Adrenal gland (tissue), 12 donors: ENCODE data around the gene RUFY1. TPM values are rescaled to one million over a fixed set of nuclear protein-coding genes. Genes with fewer than 3 reads are reported as not detected.
"Not testable (repeated sequence)": the region's sequence is repeated elsewhere in the genome, so short reads cannot be mapped to it uniquely, and the experiment has no call there.

Experiments used
- DNase-seq, 7 donors: peaks; one replicate each; pipeline ENCODE4 v3.0.0-alpha.2; 2019 to 2020
- H3K27ac ChIP-seq, 5 donors: fragments of 200-600 bp; sonication (generic) in 4 of 5; 1 replicate in 3 of 5; 2 replicates in 2 of 5; pipeline versions ENCODE4 v1.5.1 to v1.8.0; 2016 to 2020; ENCODE audit warnings: mild to moderate bottlenecking in 1 of 5
- H3K27me3 ChIP-seq: fragments of 200-600 bp; 2 replicates; pipeline ENCODE4 v1.8.0; 2021
- H3K36me3 ChIP-seq, 2 donors: fragments of 200-600 bp; replicated peaks in 1 of 2; 1 replicate in 1 of 2; 2 replicates in 1 of 2; pipeline versions ENCODE4 v1.5.1 to v1.8.0; 2018 to 2022
- H3K4me1 ChIP-seq, 2 donors: fragments of 200-600 bp; replicated peaks in 1 of 2; 1 replicate in 1 of 2; 2 replicates in 1 of 2; pipeline versions ENCODE4 v1.5.1 to v1.8.0; 2018 to 2021
- H3K4me3 ChIP-seq, 4 donors: fragments of 200-600 bp; sonication (generic) in 3 of 4; one replicate each; pipeline ENCODE4 v1.5.1; 2016 to 2018
- H3K9me3 ChIP-seq, 3 donors: fragments of 200-600 bp; sonication (generic) in 1 of 3; replicated peaks in 1 of 3; 1 replicate in 2 of 3; 2 replicates in 1 of 3; pipeline versions ENCODE4 v1.5.1 to v1.8.0; 2016 to 2021
- POLR2A ChIP-seq, 2 donors: fragments of 450-650 bp; IDR thresholded peaks; one replicate each; pipeline ENCODE4 v1.6.1; 2017; ENCODE audit warnings: antibody characterized with exemption in 2 of 2, mild to moderate bottlenecking in 2 of 2, moderate library complexity in 1 of 2
- WGBS, 4 donors: extraction: QIAGEN DNeasy Blood & Tissue Kit in 2 of 4; methylation state at CpG; one replicate each; pipeline versions ENCODE4 v1.1.5 to v1.1.7; 2013 to 2017; 5-methylcytosine and 5-hydroxymethylcytosine counted together
- intact Hi-C, 2 donors: fragments of 100-400 bp; cut with DNase I; formaldehyde crosslinking; loops; one replicate each; pipeline versions ENCODE4 v1.14.1 to v1.15.0; 2022 to 2023
- polyA plus RNA-seq, 3 donors: library from polyadenylated mRNA; stranded (reverse); fragments of 200-250 nt in 2 of 3; fragments of 350-450 nt in 1 of 3; fragmentation: Illumina TruSeq in 1 of 3; extraction: RNeasy Lipid Tissue Mini Kit (QIAGEN cat#74804) in 1 of 3; gene quantifications; one replicate each; pipeline ENCODE4 v1.2.3, GENCODE V29; 2013 to 2014
- total RNA-seq, 9 donors: library from RNA; depleted of rRNA in 4 of 9; stranded (reverse); fragments of >200 nt in 4 of 9; fragments of 120-200 nt in 1 of 9; fragmentation: NEBNext Ultra II Directional in 1 of 9; extraction: Animal tissue kit (Norgen Biotek cat#: 25700) in 1 of 9; gene quantifications; one replicate each; pipeline versions ENCODE4 v1.1.0 to v1.2.4, GENCODE V29; 2013 to 2023
- TF ChIP-seq, protein P1 (sequence below), 6 experiments: fragments of 450-650 bp in 4 of 6; fragments of 200-600 bp in 2 of 6; sonication (generic) in 1 of 6; IDR thresholded peaks; 1 replicate in 5 of 6; 2 replicates in 1 of 6; pipeline versions ENCODE4 v1.5.1 to v1.8.0; 2016 to 2021; ENCODE audit warnings: antibody characterized with exemption in 6 of 6, mild to moderate bottlenecking in 2 of 6, moderate library complexity in 1 of 6
- donor health status: healthy with polysubstance abuse.
- donor health status: Bipolar disorder and iron deficiency.
- donor health status: DM: yes; HTN: yes; CAD: no.
- donor health status: DM: no; HTN: no; CAD: no.
- donor health status: DM: no; HTN: no; CAD: no.
- donor health status: DM: yes; HTN: yes; CAD: no.

RUFY1 gene
- total and polyA plus RNA-seq, 12 donors, result 43.7 to 83.9 (median 56.7) TPM

DNA sequence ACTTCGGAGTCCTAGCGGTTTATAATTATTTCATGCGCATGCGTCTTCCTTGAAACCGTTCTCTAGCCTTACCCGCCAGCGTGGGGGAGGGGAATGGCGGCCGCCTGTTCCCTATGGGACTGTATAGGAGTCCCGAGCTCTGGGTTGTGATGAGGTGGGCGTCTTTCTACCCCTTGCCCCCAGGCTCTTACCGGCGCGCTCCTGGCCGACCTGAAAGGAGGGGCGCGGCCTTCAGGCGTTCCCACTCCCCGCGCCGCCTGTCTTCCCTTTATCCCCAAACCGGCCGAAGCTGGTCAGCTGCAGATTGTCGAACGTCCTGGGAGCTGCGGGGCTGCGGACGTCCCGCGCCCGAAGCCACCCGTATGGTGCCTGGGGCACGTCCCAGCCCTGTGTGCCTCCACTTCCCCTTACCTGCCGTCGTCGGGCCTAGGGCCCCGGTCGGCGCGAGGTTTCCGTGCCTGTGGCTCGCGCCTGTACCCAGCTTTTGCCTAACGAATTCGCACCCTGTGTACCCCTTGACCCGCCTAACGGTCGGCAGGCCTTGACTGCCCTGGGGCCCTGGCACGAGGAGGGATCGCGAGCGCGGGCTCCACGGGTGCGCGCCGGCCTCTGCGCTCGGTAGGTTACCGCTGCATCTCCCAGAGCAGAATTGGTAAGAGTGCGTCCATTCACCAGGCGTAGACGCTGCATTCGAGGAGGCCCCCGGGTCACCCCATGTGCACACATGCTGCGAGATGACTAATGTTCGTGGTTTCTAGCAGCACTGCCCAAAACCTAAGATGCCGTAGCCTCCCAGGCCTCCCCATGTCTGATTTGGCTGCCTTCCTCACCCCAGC lies 73.8 kb downstream of the RUFY1 start:
- H3K4me3 ChIP-seq, result peak overlapping the region; percentile 19 to 98 (median 58)

DNA sequence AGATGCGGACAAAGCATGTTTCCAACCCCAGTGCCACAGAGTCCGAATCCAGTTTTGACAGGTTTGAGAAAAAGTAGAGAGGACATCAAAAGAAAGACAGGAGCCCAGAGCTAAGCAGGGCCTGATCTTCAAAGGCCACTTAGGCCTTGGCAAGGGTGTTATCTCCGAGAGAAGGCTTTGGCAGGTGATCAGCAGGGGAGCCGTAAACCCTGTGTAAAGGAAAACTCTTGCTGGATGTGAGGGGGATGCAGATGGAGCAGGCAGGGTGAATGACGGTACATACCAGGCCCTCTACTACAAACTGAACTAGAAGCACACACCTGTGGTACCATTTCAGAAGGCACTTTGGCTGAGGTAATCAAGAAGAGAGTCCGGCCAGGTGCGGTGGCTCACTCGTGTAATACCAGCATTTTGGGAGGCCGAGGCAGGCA lies 74.5 kb downstream of the RUFY1 start:
- Histone ChIP-seq H3K27ac (peak overlapping the region; percentile 82 to 100 (median 100)), H3K27me3 (no peaks in the 10 kb centered on the region), H3K4me1 (peaks cover 18 to 38% of the 10 kb centered on the region in 2 donors), H3K36me3 (peaks cover 0 to 26% of the 10 kb centered on the region in 2 donors), H3K4me3 (peak overlapping the region in 2 of 4 donors; percentile 59 to 98), H3K9me3 (no peaks in the 10 kb centered on the region)
- no peak for TF ChIP-seq POLR2A (IDR thresholded peaks at IDR 0.05)
- WGBS, 4 donors, result 61 to 69% (median 69%) methylated on average over 9 of the region's 9 CpGs
- intact Hi-C loops, result no loop called here
- peak in 2 of 7 donors; percentile 31 to 45 for DNase-seq

More for the DNA sequence above, 73.8 kb downstream of the RUFY1 start:
- Histone ChIP-seq H3K36me3 (peaks cover 0 to 34% of the 10 kb centered on the region in 2 donors), H3K27ac (peak overlapping the region; percentile 82 to 100 (median 100)), H3K4me1 (peaks cover 24 to 44% of the 10 kb centered on the region in 2 donors), H3K27me3 (no peaks in the 10 kb centered on the region), H3K9me3 (no peaks in the 10 kb centered on the region)
- intact Hi-C loops, result no loop called here
- DNase-seq, result peak; percentile 50 to 77 (median 58)
- WGBS, 4 donors, result 1 to 10% (median 3%) methylated on average over 26 to 68 of the region's 68 CpGs
- TF ChIP-seq POLR2A (IDR thresholded peaks at IDR 0.05), result no peak
- TF ChIP-seq, protein P1, sequence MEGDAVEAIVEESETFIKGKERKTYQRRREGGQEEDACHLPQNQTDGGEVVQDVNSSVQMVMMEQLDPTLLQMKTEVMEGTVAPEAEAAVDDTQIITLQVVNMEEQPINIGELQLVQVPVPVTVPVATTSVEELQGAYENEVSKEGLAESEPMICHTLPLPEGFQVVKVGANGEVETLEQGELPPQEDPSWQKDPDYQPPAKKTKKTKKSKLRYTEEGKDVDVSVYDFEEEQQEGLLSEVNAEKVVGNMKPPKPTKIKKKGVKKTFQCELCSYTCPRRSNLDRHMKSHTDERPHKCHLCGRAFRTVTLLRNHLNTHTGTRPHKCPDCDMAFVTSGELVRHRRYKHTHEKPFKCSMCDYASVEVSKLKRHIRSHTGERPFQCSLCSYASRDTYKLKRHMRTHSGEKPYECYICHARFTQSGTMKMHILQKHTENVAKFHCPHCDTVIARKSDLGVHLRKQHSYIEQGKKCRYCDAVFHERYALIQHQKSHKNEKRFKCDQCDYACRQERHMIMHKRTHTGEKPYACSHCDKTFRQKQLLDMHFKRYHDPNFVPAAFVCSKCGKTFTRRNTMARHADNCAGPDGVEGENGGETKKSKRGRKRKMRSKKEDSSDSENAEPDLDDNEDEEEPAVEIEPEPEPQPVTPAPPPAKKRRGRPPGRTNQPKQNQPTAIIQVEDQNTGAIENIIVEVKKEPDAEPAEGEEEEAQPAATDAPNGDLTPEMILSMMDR (IDR thresholded peaks at IDR 0.05), result peak in 1 of 6 experiments; percentile 39

DNA sequence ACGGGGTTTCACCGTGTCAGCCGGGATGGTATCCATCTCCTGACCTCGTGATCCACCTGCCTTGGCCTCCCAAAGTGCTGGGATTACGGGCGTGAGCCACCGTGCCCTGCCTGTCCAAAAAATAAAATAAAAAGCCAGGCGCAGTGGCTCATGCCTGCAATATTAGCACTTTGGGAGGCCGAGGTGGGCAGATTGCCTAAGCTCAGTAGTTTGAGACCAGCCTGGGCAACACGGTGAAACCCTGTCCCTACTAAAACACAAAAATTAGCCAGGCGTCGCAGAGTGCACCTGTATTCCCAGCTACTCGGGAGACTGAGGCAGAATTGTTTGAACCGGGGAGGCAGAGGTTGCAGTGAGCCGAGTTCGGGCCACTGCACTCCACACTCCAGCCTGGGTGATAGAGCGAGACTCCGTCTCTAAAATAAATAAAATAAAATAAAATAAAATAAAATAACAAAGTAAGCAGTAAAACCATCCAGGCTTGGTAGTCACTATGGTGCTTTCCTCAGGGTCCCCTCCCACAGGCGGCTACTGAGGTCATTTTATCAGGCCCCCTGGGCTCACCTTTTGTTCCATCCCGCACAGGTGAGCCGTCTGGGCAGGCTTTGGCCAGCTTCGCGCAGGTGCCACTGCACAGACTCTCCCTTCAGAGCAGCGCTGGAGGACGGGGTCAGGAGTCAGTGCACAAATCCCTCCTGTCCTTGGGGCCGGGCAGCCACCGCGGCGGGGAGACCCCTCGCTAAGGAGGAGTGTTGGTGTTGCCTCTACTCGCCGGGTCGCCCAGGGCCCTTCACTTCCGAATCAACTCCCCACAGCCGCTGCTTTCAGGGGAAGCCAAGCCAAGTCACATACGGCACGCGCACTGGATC lies 83.4 kb downstream of the RUFY1 start:
- H3K27ac ChIP-seq, H3K27me3 ChIP-seq, H3K9me3 ChIP-seq, H3K36me3 ChIP-seq, DNase-seq, H3K4me1 ChIP-seq, intact Hi-C loops: not testable (repeated sequence)
- peak overlapping the region in 1 of 4 donors; percentile 46 for H3K4me3 ChIP-seq
- WGBS, 4 donors, result 58 to 71% (median 68%) methylated on average over 19 to 20 of the region's 38 CpGs

DNA sequence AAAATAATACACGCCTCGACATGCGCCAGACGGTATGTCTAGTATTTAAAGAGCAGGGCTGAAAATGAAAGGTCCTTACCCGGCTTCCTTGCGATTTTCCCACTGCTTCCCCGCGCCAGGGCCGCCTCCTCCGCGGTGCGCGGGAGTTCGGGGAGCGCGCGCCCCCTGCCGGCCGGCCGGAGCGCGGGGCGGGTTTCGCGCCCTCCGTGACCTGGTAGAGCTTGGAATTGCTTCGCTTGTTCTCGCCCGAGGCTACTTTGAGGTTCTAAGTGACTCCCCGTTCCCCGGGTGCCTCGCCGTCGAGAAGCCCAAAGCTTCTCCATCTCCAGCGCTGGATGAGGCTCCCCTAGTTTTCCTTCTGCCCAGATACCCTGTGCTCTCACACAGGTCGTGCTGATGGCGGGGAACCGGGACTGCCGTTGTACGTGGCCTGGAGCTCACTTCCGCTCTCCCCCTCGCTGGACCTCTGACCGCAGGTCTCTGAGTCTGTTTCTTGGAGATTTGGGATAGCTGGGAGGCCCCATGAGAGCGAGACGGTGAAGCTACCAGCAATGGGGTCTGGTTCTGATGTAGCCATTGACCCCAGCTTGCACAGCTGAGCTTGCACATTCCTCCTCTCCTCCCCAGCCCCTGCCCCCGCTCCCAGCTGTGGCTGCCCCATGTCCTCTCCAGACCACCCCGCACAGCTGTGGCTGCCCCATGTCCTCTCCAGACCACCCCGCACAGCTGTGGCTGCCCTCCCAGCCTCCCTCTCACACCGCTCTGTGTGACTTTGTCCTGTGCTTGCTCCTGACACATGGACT lies 84.2 kb downstream of the RUFY1 start:
- intact Hi-C loops, H3K4me1 ChIP-seq, H3K4me3 ChIP-seq, H3K36me3 ChIP-seq, H3K27me3 ChIP-seq, H3K9me3 ChIP-seq, H3K27ac ChIP-seq: not testable (repeated sequence)
- peak in 1 of 7 donors; percentile 38 for DNase-seq
- WGBS, 4 donors, result 23% methylated on average over 9 of the region's 49 CpGs; no CpG with 5 or more reads in 3 of the 4 donors

DNA sequence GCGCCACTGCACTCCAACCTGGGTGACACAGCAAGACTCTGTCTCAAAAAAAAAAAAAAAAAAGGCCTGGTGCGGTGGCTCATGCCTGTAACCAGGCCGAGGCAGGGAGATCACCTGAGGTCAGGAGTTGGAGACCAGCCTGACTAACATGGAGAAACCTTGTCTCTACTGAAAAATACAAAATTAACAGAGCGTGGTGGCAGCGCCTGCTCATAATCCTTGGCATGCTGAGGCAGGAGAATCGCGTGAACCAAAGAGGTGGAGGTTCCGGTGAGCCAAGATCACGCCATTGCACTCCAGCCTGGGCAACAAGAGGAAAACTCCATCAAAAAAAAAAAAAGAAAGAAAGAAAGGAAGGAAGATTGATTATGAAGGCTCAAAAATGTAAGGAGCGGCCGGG lies 88.9 kb downstream of the RUFY1 start:
- H3K9me3 ChIP-seq, H3K27ac ChIP-seq, H3K36me3 ChIP-seq, intact Hi-C loops, H3K27me3 ChIP-seq, H3K4me3 ChIP-seq, H3K4me1 ChIP-seq, DNase-seq: not testable (repeated sequence)
- 89 to 95% (median 95%) methylated on average over 11 of the region's 11 CpGs for WGBS, 4 donors

DNA sequence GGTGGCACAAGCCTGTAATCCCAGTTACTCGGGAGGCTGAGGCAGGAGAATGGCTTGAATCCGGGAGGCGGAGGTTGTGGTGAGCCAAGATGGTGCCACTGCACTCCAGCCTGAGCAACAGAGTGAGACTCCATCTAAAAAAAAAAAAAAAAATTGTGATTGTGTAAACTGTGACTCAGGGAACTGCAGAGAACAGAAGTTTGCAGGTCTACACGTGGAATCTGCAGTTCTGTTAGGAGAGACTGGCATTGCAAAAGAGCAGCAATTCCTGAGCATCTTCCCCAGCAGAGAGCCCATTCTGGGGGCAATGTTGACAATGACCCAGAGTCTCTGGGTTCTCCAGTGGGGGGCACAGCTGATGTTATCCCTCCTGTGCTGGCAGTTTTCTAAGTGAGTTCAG lies 91.4 kb downstream of the RUFY1 start:
- 0% methylated on average over 1 of the region's 4 CpGs; no CpG with 5 or more reads in 3 of the 4 donors for WGBS, 4 donors
- H3K4me1 ChIP-seq, H3K4me3 ChIP-seq, H3K9me3 ChIP-seq, DNase-seq, H3K36me3 ChIP-seq, H3K27ac ChIP-seq, intact Hi-C loops, H3K27me3 ChIP-seq: not testable (repeated sequence)

DNA sequence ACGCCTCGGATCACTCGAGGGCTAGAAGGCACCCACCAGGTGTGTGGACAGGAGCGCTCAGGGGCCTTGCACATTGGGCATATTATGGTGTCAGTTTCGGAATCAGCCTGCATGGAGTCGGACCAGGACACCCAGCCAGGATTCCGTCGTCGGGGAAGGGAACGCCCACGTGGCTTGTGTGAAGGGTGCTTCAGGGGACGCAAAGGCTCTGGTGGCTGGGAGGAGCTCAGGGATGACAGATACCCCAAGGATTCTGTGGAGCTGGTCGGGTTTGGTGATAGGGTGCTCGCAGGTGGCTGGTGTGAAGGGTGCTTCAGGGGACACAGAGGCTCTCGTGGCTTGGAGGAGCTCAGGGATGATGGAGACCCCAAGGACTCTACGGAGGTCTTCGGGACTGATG lies 92.3 kb downstream of the RUFY1 start:
- intact Hi-C loops, H3K4me1 ChIP-seq, DNase-seq, H3K27ac ChIP-seq, H3K36me3 ChIP-seq, H3K9me3 ChIP-seq, H3K4me3 ChIP-seq, H3K27me3 ChIP-seq: not testable (repeated sequence)
- 71 to 96% (median 83%) methylated on average over 3 to 13 of the region's 17 CpGs for WGBS, 4 donors

DNA sequence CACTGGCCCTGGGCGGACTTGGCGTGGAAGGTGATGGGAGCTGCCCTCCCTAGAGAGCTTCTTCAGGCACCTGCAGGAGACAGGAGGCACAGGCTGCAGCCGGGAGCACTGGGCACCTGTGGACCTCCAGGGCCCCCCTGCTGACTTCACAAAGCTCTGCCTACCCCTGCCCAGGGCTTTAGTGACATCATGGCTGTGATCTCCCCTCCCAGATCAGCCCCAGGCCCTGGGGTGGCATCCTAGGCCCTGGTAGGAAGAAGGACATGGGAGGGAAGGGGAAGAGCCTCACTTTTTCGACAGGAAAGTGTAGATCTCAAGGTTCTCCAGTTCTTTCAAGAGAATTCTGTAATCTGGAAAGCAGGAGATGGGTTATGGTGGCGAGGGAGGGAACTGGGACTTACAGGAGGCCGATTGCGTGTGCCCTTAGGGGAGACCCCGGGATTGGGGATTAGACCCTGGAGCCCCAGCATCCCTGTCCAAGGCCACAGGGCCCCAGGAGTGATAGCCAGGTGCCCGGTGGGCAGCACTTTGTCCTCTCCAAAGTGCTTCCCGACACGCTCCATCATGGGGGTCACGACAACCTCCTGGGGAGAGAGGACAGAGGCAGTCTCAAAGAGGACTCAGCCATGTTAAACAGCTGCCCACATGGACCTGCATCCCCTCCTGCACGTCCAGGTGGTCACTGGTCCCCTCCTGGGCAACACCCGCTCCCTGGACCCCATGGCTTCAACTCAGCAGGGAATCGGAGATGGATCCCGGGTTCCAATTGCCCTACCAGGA lies 93.0 kb downstream of the RUFY1 start:
- H3K4me3 ChIP-seq, H3K27ac ChIP-seq, H3K4me1 ChIP-seq, H3K9me3 ChIP-seq, H3K36me3 ChIP-seq, DNase-seq, H3K27me3 ChIP-seq, intact Hi-C loops: not testable (repeated sequence)
- WGBS, 4 donors, result 77 to 87% (median 82%) methylated on average over 7 to 15 of the region's 16 CpGs
